IMR-90 (cell line): ENCODE data around the gene STARD13.

Source experiments
- BHLHE40 ChIP-seq: fragments of 150-350 bp; IDR thresholded peaks from 2 replicates; pipeline ENCODE4 v1.6.1; 2016; ENCODE audit warnings: mild to moderate bottlenecking, low read depth, low read length
- CEBPB ChIP-seq: IDR thresholded peaks from 2 replicates; pipeline ENCODE4 v1.6.1; 2012; ENCODE audit warnings: low read depth, low read length, improper control_type of control experiment
- CTCF ChIP-seq: conservative IDR thresholded peaks from 2 replicates; pipeline ENCODE4 v1.5.1; 2012; ENCODE audit warnings: mild to moderate bottlenecking, low read depth, low read length, improper control_type of control experiment
- ELK1 ChIP-seq: fragments of 150-350 bp; IDR thresholded peaks from 2 replicates; pipeline ENCODE4 v1.6.1; 2016; ENCODE audit warnings: low read depth, mild to moderate bottlenecking, low read length, moderate library complexity, borderline replicate concordance
- FOS ChIP-seq: fragments of 150-350 bp; IDR thresholded peaks from 2 replicates; pipeline ENCODE4 v1.6.1; 2016; ENCODE audit warnings: low read depth, low read length
- MAFK ChIP-seq: IDR thresholded peaks from 2 replicates; pipeline ENCODE4 v1.6.1; 2012; ENCODE audit warnings: low read depth, low read length, improper control_type of control experiment
- MXI1 ChIP-seq: IDR thresholded peaks from 2 replicates; pipeline ENCODE4 v1.6.1; 2012; ENCODE audit warnings: low read depth, mild to moderate bottlenecking, low read length, moderate library complexity, borderline replicate concordance
- NFE2L2 ChIP-seq: fragments of 150-350 bp; IDR thresholded peaks from 2 replicates; pipeline ENCODE4 v1.6.1; 2016; ENCODE audit warnings: low read depth, mild to moderate bottlenecking, low read length
- POLR2A ChIP-seq: IDR thresholded peaks from 2 replicates; pipeline ENCODE4 v1.6.1; 2012; ENCODE audit warnings: mild to moderate bottlenecking, low read depth, low read length
- RAD21 ChIP-seq: IDR thresholded peaks from 2 replicates; pipeline ENCODE4 v1.6.1; 2012; ENCODE audit warnings: low read length, improper control_type of control experiment
- RCOR1 ChIP-seq: IDR thresholded peaks from 2 replicates; pipeline ENCODE4 v1.6.1; 2012; ENCODE audit warnings: mild to moderate bottlenecking, low read length, improper control_type of control experiment; ENCODE audit not compliant: insufficient replicate concordance
- RFX5 ChIP-seq: IDR thresholded peaks from 2 replicates; pipeline ENCODE4 v1.8.0; 2012; ENCODE audit warnings: low read depth, mild to moderate bottlenecking, low read length, moderate library complexity
- SMC3 ChIP-seq: fragments of 150-350 bp; IDR thresholded peaks from 2 replicates; pipeline ENCODE4 v1.6.1; 2016; ENCODE audit warnings: low read depth, mild to moderate bottlenecking, antibody characterized with exemption, low read length, moderate library complexity

DNA sequence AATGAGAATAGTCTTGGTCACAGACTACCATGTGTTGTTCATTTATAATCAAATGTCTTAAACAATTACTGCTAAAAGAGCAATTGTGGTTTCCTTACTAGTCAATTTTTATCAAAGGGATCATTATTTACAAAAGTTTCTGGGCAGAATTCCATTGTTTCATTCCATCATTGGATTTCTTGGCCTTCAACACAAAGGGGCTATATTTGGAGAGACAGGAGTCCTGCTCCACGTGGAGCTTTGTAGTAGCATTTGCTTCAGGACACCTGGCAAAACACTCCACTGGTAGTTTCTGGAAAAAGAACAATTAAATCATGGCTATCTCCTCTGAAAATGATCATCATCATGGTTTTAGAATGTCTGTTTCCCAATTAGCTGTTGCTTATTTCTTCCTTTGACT lies 22.3 kb upstream of the STARD13 start:
- TF ChIP-seq CTCF: no peak
- no peak for TF ChIP-seq MXI1
- TF ChIP-seq POLR2A: no peak
- TF ChIP-seq MAFK: no peak
- no peak for TF ChIP-seq SMC3
- no peak for TF ChIP-seq CEBPB
- TF ChIP-seq FOS: no peak
- TF ChIP-seq RCOR1: no peak
- no peak for TF ChIP-seq NFE2L2
- no peak for TF ChIP-seq ELK1
- no peak for TF ChIP-seq BHLHE40
- no peak for TF ChIP-seq RFX5
- no peak for TF ChIP-seq RAD21
